ENCODE measurements around the gene NTN1.

DNA sequence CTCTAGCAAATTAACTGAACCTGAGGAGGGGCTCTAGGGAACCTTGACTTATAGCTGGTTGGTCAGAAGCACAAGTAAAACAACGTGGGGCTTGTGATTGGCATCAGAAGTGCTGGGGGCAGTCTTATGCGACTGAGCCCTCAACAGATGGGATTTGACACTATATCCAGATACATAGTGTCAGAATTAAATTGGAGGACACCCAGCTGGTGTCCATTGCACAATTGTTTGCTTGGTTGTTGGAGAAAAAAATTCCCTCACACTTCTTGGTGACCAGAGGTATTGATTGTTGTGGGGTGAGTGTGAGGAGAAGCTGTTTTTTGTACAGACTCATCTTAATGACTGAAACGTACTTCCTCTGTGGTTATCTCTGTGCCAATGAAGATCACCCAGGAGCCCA, 59.7 kb downstream of the NTN1 start:
- TF ChIP-seq, protein P1, sequence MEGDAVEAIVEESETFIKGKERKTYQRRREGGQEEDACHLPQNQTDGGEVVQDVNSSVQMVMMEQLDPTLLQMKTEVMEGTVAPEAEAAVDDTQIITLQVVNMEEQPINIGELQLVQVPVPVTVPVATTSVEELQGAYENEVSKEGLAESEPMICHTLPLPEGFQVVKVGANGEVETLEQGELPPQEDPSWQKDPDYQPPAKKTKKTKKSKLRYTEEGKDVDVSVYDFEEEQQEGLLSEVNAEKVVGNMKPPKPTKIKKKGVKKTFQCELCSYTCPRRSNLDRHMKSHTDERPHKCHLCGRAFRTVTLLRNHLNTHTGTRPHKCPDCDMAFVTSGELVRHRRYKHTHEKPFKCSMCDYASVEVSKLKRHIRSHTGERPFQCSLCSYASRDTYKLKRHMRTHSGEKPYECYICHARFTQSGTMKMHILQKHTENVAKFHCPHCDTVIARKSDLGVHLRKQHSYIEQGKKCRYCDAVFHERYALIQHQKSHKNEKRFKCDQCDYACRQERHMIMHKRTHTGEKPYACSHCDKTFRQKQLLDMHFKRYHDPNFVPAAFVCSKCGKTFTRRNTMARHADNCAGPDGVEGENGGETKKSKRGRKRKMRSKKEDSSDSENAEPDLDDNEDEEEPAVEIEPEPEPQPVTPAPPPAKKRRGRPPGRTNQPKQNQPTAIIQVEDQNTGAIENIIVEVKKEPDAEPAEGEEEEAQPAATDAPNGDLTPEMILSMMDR (IDR thresholded peaks at IDR 0.05) = no peak
- no peak for TF ChIP-seq POLR2A (IDR thresholded peaks at IDR 0.05)

All from adrenal gland (tissue), 5 donors.